Loucy (cell line): ENCODE data around the gene LAIR2.

ENCODE experiments used
- H2AFZ ChIP-seq: fragments of 200-600 bp; sonication (generic); 2 replicates; pipeline ENCODE4 v1.6.0; 2016; ENCODE audit warnings: antibody characterized with exemption, mild to moderate bottlenecking, low read length, moderate library complexity
- H3F3A ChIP-seq: fragments of 200-600 bp; 2 replicates; pipeline ENCODE4 v1.6.0; 2016; ENCODE audit warnings: antibody characterized with exemption, low read depth, mild to moderate bottlenecking
- H3K27me3 ChIP-seq: fragments of 200-600 bp; sonication (generic); 2 replicates; pipeline ENCODE4 v1.6.1; 2014; ENCODE audit warnings: low read length, mild to moderate bottlenecking; ENCODE audit not compliant: insufficient read depth, poor library complexity, severe bottlenecking
- H3K36me3 ChIP-seq: fragments of 200-600 bp; sonication (generic); 2 replicates; pipeline ENCODE4 v1.6.1; 2016; ENCODE audit warnings: low read length; ENCODE audit not compliant: insufficient read depth
- H3K4me1 ChIP-seq: fragments of 200-600 bp; sonication (generic); 2 replicates; pipeline ENCODE4 v1.5.1; 2014; ENCODE audit warnings: low read length, mild to moderate bottlenecking; ENCODE audit not compliant: insufficient read depth, poor library complexity, severe bottlenecking
- H3K4me2 ChIP-seq: fragments of 200-600 bp; sonication (generic); 2 replicates; pipeline ENCODE4 v1.6.0; 2014; ENCODE audit warnings: antibody characterized with exemption, low read length, low read depth, mild to moderate bottlenecking; ENCODE audit not compliant: poor library complexity, severe bottlenecking
- H3K4me3 ChIP-seq: fragments of 200-600 bp; sonication (generic); 2 replicates; pipeline ENCODE4 v1.5.1; 2014; ENCODE audit warnings: low read length, mild to moderate bottlenecking, mixed read lengths; ENCODE audit not compliant: poor library complexity, severe bottlenecking
- H3K79me2 ChIP-seq: fragments of 200-600 bp; sonication (generic); 2 replicates; pipeline ENCODE4 v1.6.1; 2014; ENCODE audit warnings: low read length; ENCODE audit not compliant: insufficient read depth
- H3K9ac ChIP-seq: fragments of 200-600 bp; sonication (generic); 2 replicates; pipeline ENCODE4 v1.6.0; 2014; ENCODE audit warnings: mild to moderate bottlenecking, low read depth, low read length, moderate library complexity; ENCODE audit not compliant: poor library complexity, severe bottlenecking
- H3K9me2 ChIP-seq: fragments of 200-600 bp; sonication (generic); replicated peaks from 2 replicates; pipeline ENCODE4 v1.6.1; 2016; ENCODE audit warnings: low read depth, low read length, mixed read lengths
- H3K9me3 ChIP-seq: fragments of 200-600 bp; sonication (generic); 2 replicates; pipeline ENCODE4 v1.6.1; 2014; ENCODE audit warnings: mild to moderate bottlenecking, antibody characterized with exemption, low read length, low read depth; ENCODE audit not compliant: insufficient read depth
- H4K20me1 ChIP-seq: fragments of 200-600 bp; sonication (generic); 2 replicates; pipeline ENCODE4 v1.6.0; 2014; ENCODE audit warnings: antibody characterized with exemption, low read length, mild to moderate bottlenecking; ENCODE audit not compliant: insufficient read depth, poor library complexity, severe bottlenecking
- EZH2phosphoT487 ChIP-seq: fragments of 200-600 bp; IDR thresholded peaks from 2 replicates; pipeline ENCODE4 v1.6.1; 2018; ENCODE audit warnings: antibody characterized with exemption, mild to moderate bottlenecking, moderate library complexity, borderline replicate concordance
- TF ChIP-seq, protein P1 (sequence below): fragments of 200-600 bp; sonication (generic); conservative IDR thresholded peaks from 2 replicates; pipeline ENCODE4 v1.5.1; 2014; ENCODE audit warnings: mild to moderate bottlenecking, antibody characterized with exemption, low read length

LAIR2 gene

DNA sequence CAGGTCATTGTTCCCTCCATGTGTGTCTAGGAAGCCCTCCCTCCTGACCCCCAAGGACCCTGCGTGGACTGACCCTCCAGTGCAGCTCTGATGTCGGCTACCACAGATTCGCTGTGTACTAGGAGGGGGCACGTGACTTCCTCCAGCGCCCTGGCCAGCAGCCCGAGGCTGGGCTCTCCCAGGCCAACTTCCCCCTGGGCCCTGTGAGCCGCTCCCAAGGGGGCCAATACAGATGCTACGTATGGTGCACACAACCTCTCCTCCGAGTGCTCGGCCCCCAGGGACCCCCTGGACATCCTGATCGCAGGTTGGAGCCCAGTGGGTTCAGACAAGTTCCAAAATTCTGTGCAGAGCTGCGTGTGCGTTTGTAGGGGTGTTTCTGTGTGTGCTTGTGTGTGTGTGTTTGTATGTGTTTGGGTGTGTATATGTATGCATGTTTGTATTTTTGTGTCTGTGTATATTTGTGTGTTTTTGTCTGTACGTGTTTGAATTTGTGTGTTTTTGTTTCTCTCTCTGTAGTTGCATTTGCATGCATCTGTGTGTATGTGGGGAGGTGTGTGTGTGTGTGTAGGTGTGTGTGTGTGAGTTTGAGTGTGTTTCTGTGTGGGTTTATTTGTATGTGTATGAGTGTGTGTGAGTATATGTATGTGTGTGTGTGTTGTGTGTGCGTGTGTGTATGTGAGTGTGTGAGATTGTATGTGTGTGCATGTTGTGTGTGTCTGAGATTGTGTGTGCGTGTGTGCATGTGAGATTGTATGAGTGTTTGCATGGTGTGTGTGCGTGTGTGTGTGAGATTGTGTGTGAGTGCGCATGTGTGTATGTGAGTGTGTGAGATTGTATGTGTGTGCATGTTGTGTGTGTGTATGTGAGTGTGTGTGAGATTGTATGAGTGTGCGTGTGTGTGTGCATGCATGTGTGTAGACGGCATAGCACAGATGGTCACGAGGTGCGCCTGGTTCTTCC is 49.6 kb downstream of the LAIR2 start:
- no peak for TF ChIP-seq EZH2phosphoT487
- TF ChIP-seq, protein P1, sequence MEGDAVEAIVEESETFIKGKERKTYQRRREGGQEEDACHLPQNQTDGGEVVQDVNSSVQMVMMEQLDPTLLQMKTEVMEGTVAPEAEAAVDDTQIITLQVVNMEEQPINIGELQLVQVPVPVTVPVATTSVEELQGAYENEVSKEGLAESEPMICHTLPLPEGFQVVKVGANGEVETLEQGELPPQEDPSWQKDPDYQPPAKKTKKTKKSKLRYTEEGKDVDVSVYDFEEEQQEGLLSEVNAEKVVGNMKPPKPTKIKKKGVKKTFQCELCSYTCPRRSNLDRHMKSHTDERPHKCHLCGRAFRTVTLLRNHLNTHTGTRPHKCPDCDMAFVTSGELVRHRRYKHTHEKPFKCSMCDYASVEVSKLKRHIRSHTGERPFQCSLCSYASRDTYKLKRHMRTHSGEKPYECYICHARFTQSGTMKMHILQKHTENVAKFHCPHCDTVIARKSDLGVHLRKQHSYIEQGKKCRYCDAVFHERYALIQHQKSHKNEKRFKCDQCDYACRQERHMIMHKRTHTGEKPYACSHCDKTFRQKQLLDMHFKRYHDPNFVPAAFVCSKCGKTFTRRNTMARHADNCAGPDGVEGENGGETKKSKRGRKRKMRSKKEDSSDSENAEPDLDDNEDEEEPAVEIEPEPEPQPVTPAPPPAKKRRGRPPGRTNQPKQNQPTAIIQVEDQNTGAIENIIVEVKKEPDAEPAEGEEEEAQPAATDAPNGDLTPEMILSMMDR = no peak
- H3K9me3 ChIP-seq = no peaks in the 10 kb centered on the region
- H3K4me3 ChIP-seq = peak overlapping the region; percentile 49
- no peaks in the 10 kb centered on the region for H3K27me3 ChIP-seq
- 0 out of 2 replicates have a peak overlapping the region, but pooled peaks have one; percentile 26 for H2AFZ ChIP-seq
- no peaks in the 10 kb centered on the region for H3K9me2 ChIP-seq
- H3K4me1 ChIP-seq = peaks cover 23% of the 10 kb centered on the region
- peak overlapping the region; percentile 69 for H3K4me2 ChIP-seq
- H4K20me1 ChIP-seq = no peaks in the 10 kb centered on the region
- no peaks in the 10 kb centered on the region for H3F3A ChIP-seq
- H3K36me3 ChIP-seq = no peaks in the 10 kb centered on the region
- H3K79me2 ChIP-seq = no peaks in the 10 kb centered on the region
- peak overlapping the region; percentile 56 for H3K9ac ChIP-seq

DNA sequence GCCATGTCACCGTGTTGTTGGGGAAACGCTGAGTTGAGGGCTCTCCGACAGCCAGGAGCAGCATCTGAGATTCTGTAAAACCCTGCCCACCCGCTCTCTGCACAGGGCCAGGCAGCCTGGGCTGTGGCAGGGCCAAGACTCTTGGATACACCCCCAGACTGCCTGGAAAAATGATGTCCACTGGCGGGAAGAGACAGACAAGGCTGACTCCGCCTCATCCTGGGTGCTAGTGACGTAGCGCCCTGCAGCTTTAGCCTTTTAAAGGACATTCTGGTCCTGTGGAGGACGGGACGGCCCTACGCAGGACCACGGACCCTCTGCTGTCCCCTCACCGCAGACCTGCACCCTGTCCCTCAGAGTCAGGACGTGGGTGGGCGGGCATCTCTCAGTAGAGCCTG is 50.3 kb downstream of the LAIR2 start:
- Histone ChIP-seq H3K27me3 (no peaks in the 10 kb centered on the region), H3K36me3 (no peaks in the 10 kb centered on the region), H3K4me1 (peaks cover 23% of the 10 kb centered on the region), H3K4me3 (no peak overlapping the region), H3K9me2 (no peaks in the 10 kb centered on the region), H3K79me2 (no peaks in the 10 kb centered on the region), H3K9me3 (no peaks in the 10 kb centered on the region), H3K4me2 (no peak overlapping the region), H3K9ac (no peak overlapping the region), H2AFZ (no peak overlapping the region), H4K20me1 (no peaks in the 10 kb centered on the region), H3F3A (no peaks in the 10 kb centered on the region)
- no peak for TF ChIP-seq EZH2phosphoT487
- TF ChIP-seq, protein P1 = no peak

DNA sequence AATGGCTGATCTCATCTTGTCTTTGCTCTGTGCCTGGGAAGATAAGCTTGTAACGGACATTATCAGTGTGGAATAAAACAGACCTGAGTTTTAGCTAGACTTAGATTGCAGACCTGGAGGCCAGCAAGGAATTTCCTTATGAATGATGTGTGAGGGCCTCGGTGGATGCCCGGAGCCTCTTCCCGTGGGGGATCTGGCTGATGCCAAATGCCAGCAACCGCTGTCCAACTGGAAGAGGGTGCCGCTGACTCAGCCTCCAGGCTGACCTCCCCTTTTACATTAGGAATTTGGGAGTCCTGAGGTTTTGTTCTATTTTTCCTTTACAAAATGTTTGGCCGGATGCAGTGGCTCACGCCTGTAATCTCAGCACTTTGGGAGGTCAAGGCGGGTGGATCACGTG is 51.4 kb downstream of the LAIR2 start:
- TF ChIP-seq EZH2phosphoT487 = no peak
- TF ChIP-seq, protein P1 = no peak
- no peaks in the 10 kb centered on the region for H4K20me1 ChIP-seq
- no peaks in the 10 kb centered on the region for H3K27me3 ChIP-seq
- peaks cover 23% of the 10 kb centered on the region for H3K4me1 ChIP-seq
- no peaks in the 10 kb centered on the region for H3K36me3 ChIP-seq
- H3K79me2 ChIP-seq = no peaks in the 10 kb centered on the region
- H3F3A ChIP-seq = no peaks in the 10 kb centered on the region
- no peak overlapping the region for H3K9ac ChIP-seq
- H2AFZ ChIP-seq = no peak overlapping the region
- H3K4me2 ChIP-seq = no peak overlapping the region
- no peaks in the 10 kb centered on the region for H3K9me2 ChIP-seq
- H3K4me3 ChIP-seq = no peak overlapping the region
- H3K9me3 ChIP-seq = no peaks in the 10 kb centered on the region
